T-helper 17 cell (primary cell): ENCODE measurements around the gene LRRC66. TPM values are rescaled to one million over a fixed set of nuclear protein-coding genes. Genes with fewer than 3 reads are reported as not detected.

Source experiments
- ATAC-seq: fragments of 150-1000 bp; cut with Tn5 transposase; 2 replicates; pipeline ENCODE4 v1.10.0; 2021; ENCODE audit warnings: mild to moderate bottlenecking, moderate library complexity
- DNase-seq, 3 donors: peaks; one replicate each; pipeline versions ENCODE4 v3.0.0 to v3.0.0-alpha.2; 2020 to 2021
- H3K9me3 ChIP-seq: one replicate; pipeline ENCODE4 v1.7.0; 2013; ENCODE audit warnings: low read length, mild to moderate bottlenecking; ENCODE audit not compliant: control insufficient read depth, poor library complexity, severe bottlenecking
- H3K27ac Mint-ChIP-seq: one replicate; pipeline ENCODE4 v1.8.0; 2022; ENCODE audit warnings: mild to moderate bottlenecking, moderate library complexity, mixed read lengths
- H3K27me3 Mint-ChIP-seq: one replicate; pipeline ENCODE4 v1.8.0; 2022; ENCODE audit warnings: mixed read lengths
- H3K36me3 Mint-ChIP-seq: one replicate; pipeline ENCODE4 v1.8.0; 2022; ENCODE audit warnings: low read depth, mixed read lengths
- H3K4me1 Mint-ChIP-seq: one replicate; pipeline ENCODE4 v1.8.0; 2022; ENCODE audit warnings: mild to moderate bottlenecking, mixed read lengths
- H3K4me3 Mint-ChIP-seq: one replicate; pipeline ENCODE4 v1.8.0; 2022; ENCODE audit warnings: mild to moderate bottlenecking, moderate library complexity, mixed read lengths
- total RNA-seq, 4 donors: library from RNA in 2 of 4; stranded (reverse) in 2 of 4; gene quantifications; one replicate each; pipeline ENCODE4 v1.2.3 and lab custom pipeline; 2022 to 2026

Gene LRRC66
- total RNA-seq, 2 donors from 2014 or later, result 0.60 TPM; not detected in 1

GRCh38 chr4:52038103-52038912, 18.1 kb upstream of the LRRC66 start, which contains the start of gene SGCB:
TSS of gene SGCB (minus strand) at chr4:52038299. CDS start at chr4:52038259, 40 bp downstream.
- peaks cover 42% of the 10 kb centered on the region for H3K27me3 Mint-ChIP-seq
- no peaks in the 10 kb centered on the region for H3K9me3 ChIP-seq
- peak within 1 kb of the TSS; percentile 84 for H3K27ac Mint-ChIP-seq
- H3K4me1 Mint-ChIP-seq, result peaks cover 29% of the 10 kb centered on the region
- H3K36me3 Mint-ChIP-seq, result peaks cover 14% of the 10 kb centered on the region
- DNase-seq (peak; percentile 64 to 69 (median 66)), ATAC-seq (peak; percentile 96)
- H3K4me3 Mint-ChIP-seq, result peak within 1 kb of the TSS; percentile 92

DNA sequence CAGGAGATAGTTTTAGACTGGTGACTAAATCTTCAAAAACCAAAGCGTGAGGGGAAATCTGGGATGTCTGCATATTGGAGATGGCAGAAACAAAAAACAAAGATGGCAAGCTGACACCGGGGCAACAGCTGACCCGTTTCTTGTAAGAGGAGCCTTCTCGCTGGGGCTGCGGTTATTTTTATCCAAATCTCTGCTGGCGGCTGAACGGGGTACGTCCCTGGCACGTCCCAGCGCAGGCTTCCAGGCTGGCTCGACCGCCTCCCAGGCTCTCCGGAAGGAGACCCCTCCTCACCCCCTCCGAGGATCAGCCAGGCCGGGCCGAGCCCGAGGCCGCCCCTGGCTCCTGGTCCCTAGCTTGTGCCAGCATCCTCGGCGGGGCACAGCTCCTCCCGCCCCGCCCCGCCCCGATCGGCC, 17.5 kb upstream of the LRRC66 start:
- Mint-ChIP-seq H3K27ac (peak overlapping the region; percentile 84), H3K27me3 (peaks cover 36% of the 10 kb centered on the region), H3K4me1 (peaks cover 29% of the 10 kb centered on the region), H3K4me3 (peak overlapping the region; percentile 92), H3K36me3 (peaks cover 14% of the 10 kb centered on the region)
- no peaks in the 10 kb centered on the region for H3K9me3 ChIP-seq
- DNase-seq (no peak), ATAC-seq (peak; percentile 47)

- no peak for ATAC-seq
Measured at GRCh38 chr4:52036886-52037530, 16.8 kb upstream of the LRRC66 start.

DNA sequence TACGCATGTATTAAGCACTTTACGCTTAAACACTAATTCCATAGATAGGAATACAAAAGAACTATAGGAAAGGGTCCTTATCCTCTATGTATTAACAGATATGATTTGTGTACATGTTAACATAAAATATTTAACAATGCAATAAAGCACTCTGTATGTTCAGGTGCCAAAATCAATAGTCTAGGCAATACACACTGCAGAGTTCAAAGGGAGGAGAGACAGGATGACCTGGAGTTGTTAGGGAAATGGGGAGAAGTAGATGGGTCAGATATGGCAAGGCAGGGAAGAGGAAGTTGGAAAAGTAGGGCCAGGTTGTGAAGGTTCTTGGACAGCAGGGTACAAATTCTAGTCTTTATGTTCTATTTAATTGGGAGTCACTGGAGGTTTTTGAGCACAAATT, 15.0 kb upstream of the LRRC66 start:
- H3K27ac Mint-ChIP-seq, result peak overlapping the region; percentile 60
- ATAC-seq (no peak), DNase-seq (no peak)
- H3K27me3 Mint-ChIP-seq, result peaks cover 12% of the 10 kb centered on the region
- H3K9me3 ChIP-seq, result no peaks in the 10 kb centered on the region
- no peak overlapping the region for H3K4me3 Mint-ChIP-seq
- peaks cover 31% of the 10 kb centered on the region for H3K4me1 Mint-ChIP-seq
- H3K36me3 Mint-ChIP-seq, result peaks cover 11% of the 10 kb centered on the region

More at GRCh38 chr4:52036886-52037530, 16.8 kb upstream of the LRRC66 start:
- no peaks in the 10 kb centered on the region for H3K9me3 ChIP-seq
- Mint-ChIP-seq H3K4me1 (peaks cover 29% of the 10 kb centered on the region), H3K27ac (peak overlapping the region; percentile 84), H3K27me3 (peaks cover 29% of the 10 kb centered on the region), H3K36me3 (peaks cover 12% of the 10 kb centered on the region), H3K4me3 (peak overlapping the region; percentile 92)
- DNase-seq, result no peak

DNA sequence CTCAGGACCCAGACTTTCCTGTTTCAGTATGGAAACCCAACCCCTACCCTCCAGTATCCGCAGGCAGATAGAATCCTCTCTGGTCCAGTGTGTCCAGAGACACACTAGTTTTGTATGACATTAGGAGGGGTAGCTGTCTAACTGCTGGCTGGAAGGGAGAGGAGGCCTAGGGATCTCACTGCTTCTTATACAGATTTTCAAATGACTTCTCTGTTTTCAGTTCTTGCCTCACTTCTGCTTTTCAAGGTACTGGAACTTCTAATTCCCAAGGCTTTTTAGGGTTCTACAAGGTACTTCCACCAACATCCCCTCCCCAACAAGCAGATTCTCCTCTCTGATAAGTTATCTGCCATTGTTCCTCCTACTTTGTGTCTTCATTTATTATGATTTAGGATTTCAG, 11.8 kb upstream of the LRRC66 start:
- Mint-ChIP-seq H3K4me1 (peaks cover 22% of the 10 kb centered on the region), H3K36me3 (peaks cover 13% of the 10 kb centered on the region), H3K27me3 (no peaks in the 10 kb centered on the region), H3K27ac (no peak overlapping the region), H3K4me3 (no peak overlapping the region)
- DNase-seq (no peak), ATAC-seq (no peak)
- H3K9me3 ChIP-seq, result no peaks in the 10 kb centered on the region

GRCh38 chr4:52028970-52029369, 8.8 kb upstream of the LRRC66 start:
- Mint-ChIP-seq H3K27ac (no peak overlapping the region), H3K4me3 (no peak overlapping the region)
- no peak for DNase-seq

GRCh38 chr4:52017814-52018213, 2.3 kb downstream of the LRRC66 start:
- H3K4me3 Mint-ChIP-seq, result no peak overlapping the region
- H3K27me3 Mint-ChIP-seq, result no peaks in the 10 kb centered on the region

More at GRCh38 chr4:52028970-52029369, 8.8 kb upstream of the LRRC66 start:
- ATAC-seq, result no peak
- H3K27me3 Mint-ChIP-seq, result no peaks in the 10 kb centered on the region
- H3K36me3 Mint-ChIP-seq, result peaks cover 4% of the 10 kb centered on the region
- H3K9me3 ChIP-seq, result no peaks in the 10 kb centered on the region
- peaks cover 7% of the 10 kb centered on the region for H3K4me1 Mint-ChIP-seq

DNA sequence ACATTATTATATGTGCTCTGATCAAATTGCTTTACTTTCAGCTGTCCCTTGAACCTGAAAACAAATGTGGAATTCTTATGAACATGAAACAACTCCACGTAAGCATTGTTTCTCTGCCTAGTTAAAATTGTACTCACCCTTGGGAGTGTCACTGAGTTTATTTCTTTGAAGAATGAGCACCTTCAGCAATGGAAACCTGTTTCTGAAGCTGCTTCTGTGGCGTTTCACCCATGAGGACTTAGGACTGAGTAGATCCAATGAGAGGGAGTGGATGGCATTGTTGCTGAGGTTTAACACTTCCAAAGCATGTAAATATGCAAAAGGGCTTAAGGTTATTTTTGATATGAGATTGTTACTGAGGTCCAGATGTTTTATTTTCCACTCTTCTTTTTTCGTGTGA, 3.2 kb downstream of the LRRC66 start:
- ATAC-seq (no peak), DNase-seq (no peak)
- H3K9me3 ChIP-seq, result no peaks in the 10 kb centered on the region
- no peak overlapping the region for H3K27ac Mint-ChIP-seq
- H3K27me3 Mint-ChIP-seq, result no peaks in the 10 kb centered on the region
- H3K36me3 Mint-ChIP-seq, result no peaks in the 10 kb centered on the region
- H3K4me1 Mint-ChIP-seq, result no peaks in the 10 kb centered on the region
- no peak overlapping the region for H3K4me3 Mint-ChIP-seq

More at GRCh38 chr4:52017814-52018213, 2.3 kb downstream of the LRRC66 start:
- Mint-ChIP-seq H3K27ac (no peak overlapping the region), H3K4me1 (no peaks in the 10 kb centered on the region), H3K36me3 (no peaks in the 10 kb centered on the region)
- H3K9me3 ChIP-seq, result no peaks in the 10 kb centered on the region
- DNase-seq (no peak), ATAC-seq (no peak)

DNA sequence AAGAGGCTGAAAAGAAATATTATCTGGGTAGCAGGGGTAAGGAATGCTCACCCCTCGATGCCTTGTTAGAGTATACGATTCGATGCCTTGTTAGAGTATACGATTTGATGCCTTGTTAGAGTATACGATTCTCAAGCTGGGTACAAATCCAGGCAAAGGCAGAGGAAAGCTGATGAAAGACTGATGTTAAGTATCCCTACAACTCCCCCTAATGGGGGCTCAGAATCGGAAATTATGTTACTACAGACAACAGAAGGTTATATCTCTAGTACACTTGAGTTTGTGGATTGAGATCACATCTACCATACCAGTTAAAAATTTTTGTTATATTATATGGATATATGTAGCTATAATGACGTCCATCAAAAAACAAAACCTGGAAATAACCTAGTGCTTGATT, 4.8 kb downstream of the LRRC66 start:
- Mint-ChIP-seq H3K27ac (no peak overlapping the region), H3K4me3 (no peak overlapping the region), H3K27me3 (no peaks in the 10 kb centered on the region), H3K4me1 (no peaks in the 10 kb centered on the region), H3K36me3 (no peaks in the 10 kb centered on the region)
- DNase-seq, result no peak
- no peak for ATAC-seq
- no peaks in the 10 kb centered on the region for H3K9me3 ChIP-seq

GRCh38 chr4:52014903-52015302, 5.3 kb downstream of the LRRC66 start:
- ATAC-seq, result no peak
- H3K27me3 Mint-ChIP-seq, result no peaks in the 10 kb centered on the region

DNA sequence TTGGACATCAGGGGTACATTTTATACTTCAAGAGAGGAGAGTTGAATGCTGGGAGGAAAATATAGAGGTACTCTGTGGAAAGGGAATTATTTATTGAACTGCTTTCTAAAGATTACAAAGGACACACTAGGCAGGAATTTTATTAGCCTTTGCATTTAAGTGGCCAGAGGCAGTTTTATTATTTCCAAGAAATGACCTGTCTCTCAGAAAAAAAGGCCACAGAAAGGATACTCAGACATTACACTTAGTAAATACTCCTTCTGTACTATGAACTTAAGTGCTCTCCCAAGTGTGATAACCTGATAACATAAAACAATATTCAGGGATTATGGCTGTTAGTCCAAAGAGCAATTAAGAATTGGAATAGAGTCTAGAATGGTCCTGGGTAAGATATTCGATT, 7.5 kb downstream of the LRRC66 start:
- ATAC-seq (no peak), DNase-seq (no peak)
- Mint-ChIP-seq H3K27me3 (no peaks in the 10 kb centered on the region), H3K4me3 (no peak overlapping the region), H3K27ac (no peak overlapping the region), H3K36me3 (no peaks in the 10 kb centered on the region), H3K4me1 (no peaks in the 10 kb centered on the region)
- no peaks in the 10 kb centered on the region for H3K9me3 ChIP-seq

More at GRCh38 chr4:52014903-52015302, 5.3 kb downstream of the LRRC66 start:
- Mint-ChIP-seq H3K4me1 (no peaks in the 10 kb centered on the region), H3K4me3 (no peak overlapping the region), H3K27ac (no peak overlapping the region), H3K36me3 (no peaks in the 10 kb centered on the region)
- DNase-seq, result no peak
- no peaks in the 10 kb centered on the region for H3K9me3 ChIP-seq

GRCh38 chr4:52010986-52011385, 9.2 kb downstream of the LRRC66 start:
- H3K4me3 Mint-ChIP-seq, result no peak overlapping the region
- no peak for ATAC-seq

DNA sequence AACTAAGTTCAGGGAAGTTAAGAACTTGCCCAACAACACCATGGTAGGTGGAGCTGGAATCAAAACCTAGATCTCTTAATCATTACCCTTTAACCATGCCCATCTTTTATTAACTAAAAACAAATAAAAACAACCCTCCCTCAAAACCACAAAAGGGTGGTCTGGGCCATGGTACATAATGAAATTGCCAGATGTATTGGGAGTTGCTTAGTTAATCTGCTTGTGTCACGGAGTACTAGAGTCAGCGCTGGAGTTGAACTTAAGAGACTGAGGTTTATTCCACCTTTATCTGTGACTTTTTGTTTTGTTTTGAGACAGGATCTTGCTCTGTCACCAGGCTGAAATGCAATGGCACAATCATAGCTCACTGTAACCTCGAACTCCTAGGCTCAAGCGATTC, 13.3 kb downstream of the LRRC66 start:
- Mint-ChIP-seq H3K27me3 (no peaks in the 10 kb centered on the region), H3K36me3 (no peaks in the 10 kb centered on the region), H3K4me3 (no peak overlapping the region), H3K4me1 (no peaks in the 10 kb centered on the region), H3K27ac (no peak overlapping the region)
- no peaks in the 10 kb centered on the region for H3K9me3 ChIP-seq
- DNase-seq, result no peak
- no peak for ATAC-seq

More at GRCh38 chr4:52010986-52011385, 9.2 kb downstream of the LRRC66 start:
- no peaks in the 10 kb centered on the region for H3K36me3 Mint-ChIP-seq
- no peak overlapping the region for H3K27ac Mint-ChIP-seq
- no peaks in the 10 kb centered on the region for H3K9me3 ChIP-seq
- no peaks in the 10 kb centered on the region for H3K4me1 Mint-ChIP-seq
- no peaks in the 10 kb centered on the region for H3K27me3 Mint-ChIP-seq
- DNase-seq, result no peak
